ENCODE measurements around the gene ZCCHC24. TPM values are rescaled to one million over a fixed set of nuclear protein-coding genes. Genes with fewer than 3 reads are reported as not detected.

ZCCHC24 gene
- total and polyA plus RNA-seq, 2 of the 8 experiments (the other 6 are each of a cell fraction or from before 2014, with no cell fraction given), result 3.9 to 6.9 TPM

DNA sequence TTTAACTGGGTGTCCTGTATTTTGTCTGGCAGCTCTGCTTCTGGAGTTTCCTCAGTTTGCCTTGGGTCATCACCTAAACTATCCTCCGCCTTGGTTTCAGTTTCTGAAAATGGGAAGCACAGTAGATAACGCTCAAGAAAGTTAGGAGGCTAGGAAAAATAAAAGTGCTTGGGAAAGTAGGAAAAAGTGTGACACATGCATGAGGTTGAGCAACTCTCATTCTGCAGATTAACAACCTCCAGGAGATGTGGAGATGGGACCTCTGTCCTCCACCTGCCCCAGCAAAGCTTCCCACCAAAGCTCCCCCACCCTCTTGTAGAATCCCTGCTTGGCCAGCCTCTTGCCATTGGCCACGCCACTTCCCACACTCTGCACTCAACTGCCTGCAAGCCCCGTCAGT is 13.1 kb upstream of the ZCCHC24 start:
- Histone ChIP-seq H3K23ac (ENCODE audit: insufficient read length) (no peak overlapping the region), H2BK5ac (ENCODE audit: low read depth, low read length) (no peak overlapping the region), H3K56ac (replicated peaks; ENCODE audit: insufficient read length, low read depth, low read length) (no peak overlapping the region), H4K5ac (ENCODE audit: insufficient read length, low read depth, low read length) (no peak overlapping the region), H2BK15ac (ENCODE audit: low read length) (no peak overlapping the region), H3K9me3 (ENCODE audit: insufficient read depth in 2 of 2, low read depth in 1 of 2, low read length in 1 of 2) (no peaks in the 10 kb centered on the region), H4K8ac (ENCODE audit: extremely low read depth, insufficient read depth, low read length) (no peak overlapping the region; the same call in 1 of the 2 replicates), H3K36me3 (ENCODE audit: control insufficient read depth in 2 of 4, insufficient read depth in 4 of 4, low read length in 3 of 4) (no peaks in the 10 kb centered on the region), H3K27ac (ENCODE audit: low read depth, low read length) (no peak overlapping the region), H2BK20ac (ENCODE audit: low read length) (no peak overlapping the region), H3K18ac (ENCODE audit: extremely low read depth, low read length) (no peak overlapping the region), H3K4ac (replicated peaks; ENCODE audit: insufficient read length, low read depth, low read length) (no peak overlapping the region), H3K79me2 (ENCODE audit: control insufficient read depth in 1 of 2, insufficient read depth in 2 of 2, low read length in 2 of 2) (no peaks in the 10 kb centered on the region), H3K79me1 (ENCODE audit: low read depth, low read length) (no peaks in the 10 kb centered on the region), H4K20me1 (replicated peaks in 1 of 2; ENCODE audit: control insufficient read depth in 1 of 2, insufficient read depth in 2 of 2, low read length in 2 of 2) (no peaks in the 10 kb centered on the region), H3K14ac (ENCODE audit: insufficient read length) (no peak overlapping the region), H2BK120ac (replicated peaks; ENCODE audit: low read depth, low read length) (no peak overlapping the region), H4K91ac (replicated peaks; ENCODE audit: insufficient read length, low read length) (no peak overlapping the region), H3K4me3 (ENCODE audit: extremely low read depth in 1 of 4, insufficient read depth in 2 of 4, low read depth in 3 of 4, low read length in 4 of 4) (no peak overlapping the region), H3K23me2 (ENCODE audit: low read depth, low read length) (no peaks in the 10 kb centered on the region), H2BK12ac (ENCODE audit: low read depth, low read length) (no peak overlapping the region), H3K4me1 (replicated peaks in 1 of 4; ENCODE audit: control insufficient read depth in 3 of 4, insufficient read depth in 4 of 4, low read length in 3 of 4) (no peaks in the 10 kb centered on the region), H2AK5ac (ENCODE audit: low read depth, low read length) (no peak overlapping the region), H3K27me3 (replicated peaks in 1 of 4; ENCODE audit: control insufficient read depth in 3 of 4, extremely low read depth in 1 of 4, insufficient read depth in 3 of 4, low read length in 3 of 4) (no peaks in the 10 kb centered on the region; a peak in 1 of 7 replicates), H3K4me2 (ENCODE audit: insufficient read depth in 1 of 2, low read depth in 2 of 2, low read length in 2 of 2) (no peak overlapping the region), H2AFZ (ENCODE audit: low read length) (no peak overlapping the region), H3K9ac (replicated peaks in 1 of 4; ENCODE audit: extremely low read depth in 1 of 4, low read depth in 3 of 4, low read length in 3 of 4) (no peak overlapping the region)
- ChIA-PET POLR2A (ENCODE audit: partially characterized antibody) (no interaction called here), CTCF (ENCODE audit: partially characterized antibody) (interaction anchor here (1.1 to 5.8 kb wide), 5 partner anchors 10 to 68 kb away, joined by 3 to 33 read pairs (median 5); no protein-coding TSS in a partner anchor)
- FAIRE-seq, result no peak
- no peak for DNase-seq (ENCODE audit: low read depth in 1 of 2, low spot score in 2 of 2)
- 88% methylated on average over 4 of the region's 4 CpGs; no CpG with 5 or more reads in 1 of the 2 experiments for WGBS, 2 experiments (ENCODE audit: extremely low coverage in 1 of 2, insufficient coverage in 1 of 2, insufficient read length in 1 of 2, insufficient replicate concordance in 2 of 2, low coverage in 1 of 2, low lambda C conversion rate in 2 of 2, missing lambda C conversion rate in 1 of 2)
- TF ChIP-seq YY1 (IDR thresholded peaks at IDR 0.05; ENCODE audit: low read depth, low read length) (no peak), GABPA (IDR thresholded peaks at IDR 0.05; ENCODE audit: borderline replicate concordance, insufficient read depth, low read length) (no peak), RFX5 (IDR thresholded peaks at IDR 0.05; ENCODE audit: borderline replicate concordance, low read depth, low read length) (no peak), RBBP5 (IDR thresholded peaks at IDR 0.05; ENCODE audit: borderline replicate concordance, low read depth, low read length) (no peak), HDAC2 (IDR thresholded peaks at IDR 0.05; ENCODE audit: borderline replicate concordance in 1 of 2, low read depth in 2 of 2, low read length in 2 of 2) (no peak), TAF1 (IDR thresholded peaks at IDR 0.05; ENCODE audit: low read depth, low read length) (no peak), PHF8 (conservative IDR thresholded peaks at IDR 0.05; ENCODE audit: low read depth, low read length) (no peak), GTF2F1 (IDR thresholded peaks at IDR 0.05; ENCODE audit: borderline replicate concordance, low read depth, low read length) (no peak), BRCA1 (IDR thresholded peaks at IDR 0.05; ENCODE audit: low read depth, low read length) (no peak), EZH2 (IDR thresholded peaks at IDR 0.05; ENCODE audit: low read depth, low read length, severe bottlenecking) (no peak), CBX8 (IDR thresholded peaks at IDR 0.05; ENCODE audit: borderline replicate concordance, low read depth, low read length) (no peak), CHD1 (IDR thresholded peaks at IDR 0.05; ENCODE audit: low read depth, low read length) (no peak), KDM5A (IDR thresholded peaks at IDR 0.05; ENCODE audit: low read length) (no peak)
